PFSK-1 (cell line): ENCODE data around the gene HK1.

Experiments used
- FOXP2 ChIP-seq: optimal IDR thresholded peaks from 2 replicates; pipeline ENCODE3; 2011; ENCODE audit warnings: borderline replicate concordance, control low read depth, inconsistent platforms; ENCODE audit not compliant: insufficient read depth; ENCODE audit errors: extremely low read length, extremely low read depth
- POLR2AphosphoS5 ChIP-seq: IDR thresholded peaks from 2 replicates; pipeline ENCODE4 v1.6.1; 2012; ENCODE audit warnings: low read depth, mild to moderate bottlenecking, control low read depth, low read length, moderate library complexity
- SIN3A ChIP-seq: IDR thresholded peaks from 2 replicates; pipeline ENCODE4 v1.6.1; 2012; ENCODE audit warnings: mild to moderate bottlenecking, low read length, moderate library complexity, borderline replicate concordance; ENCODE audit not compliant: insufficient read depth
- TAF1 ChIP-seq: IDR thresholded peaks from 2 replicates; pipeline ENCODE4 v1.6.1; 2012; ENCODE audit warnings: low read length, control low read depth, borderline replicate concordance; ENCODE audit not compliant: insufficient read depth
- TF ChIP-seq, protein P1 (sequence below), 2 experiments: IDR thresholded peaks; 2 replicates each; pipeline versions ENCODE4 v1.6.1 to v1.8.0; 2011 to 2012; ENCODE audit warnings: low read depth in 2 of 2, low read length in 2 of 2, control low read depth in 1 of 2, inconsistent platforms in 1 of 2, mild to moderate bottlenecking in 1 of 2, moderate library complexity in 1 of 2; ENCODE audit not compliant: insufficient read depth in 1 of 2

GRCh38 chr10:69449841-69450240 lies 171.5 kb downstream of the HK1 start:
- no peak for TF ChIP-seq POLR2AphosphoS5
- no peak for TF ChIP-seq FOXP2
- TF ChIP-seq TAF1: no peak
- TF ChIP-seq SIN3A: no peak
- TF ChIP-seq, protein P1, sequence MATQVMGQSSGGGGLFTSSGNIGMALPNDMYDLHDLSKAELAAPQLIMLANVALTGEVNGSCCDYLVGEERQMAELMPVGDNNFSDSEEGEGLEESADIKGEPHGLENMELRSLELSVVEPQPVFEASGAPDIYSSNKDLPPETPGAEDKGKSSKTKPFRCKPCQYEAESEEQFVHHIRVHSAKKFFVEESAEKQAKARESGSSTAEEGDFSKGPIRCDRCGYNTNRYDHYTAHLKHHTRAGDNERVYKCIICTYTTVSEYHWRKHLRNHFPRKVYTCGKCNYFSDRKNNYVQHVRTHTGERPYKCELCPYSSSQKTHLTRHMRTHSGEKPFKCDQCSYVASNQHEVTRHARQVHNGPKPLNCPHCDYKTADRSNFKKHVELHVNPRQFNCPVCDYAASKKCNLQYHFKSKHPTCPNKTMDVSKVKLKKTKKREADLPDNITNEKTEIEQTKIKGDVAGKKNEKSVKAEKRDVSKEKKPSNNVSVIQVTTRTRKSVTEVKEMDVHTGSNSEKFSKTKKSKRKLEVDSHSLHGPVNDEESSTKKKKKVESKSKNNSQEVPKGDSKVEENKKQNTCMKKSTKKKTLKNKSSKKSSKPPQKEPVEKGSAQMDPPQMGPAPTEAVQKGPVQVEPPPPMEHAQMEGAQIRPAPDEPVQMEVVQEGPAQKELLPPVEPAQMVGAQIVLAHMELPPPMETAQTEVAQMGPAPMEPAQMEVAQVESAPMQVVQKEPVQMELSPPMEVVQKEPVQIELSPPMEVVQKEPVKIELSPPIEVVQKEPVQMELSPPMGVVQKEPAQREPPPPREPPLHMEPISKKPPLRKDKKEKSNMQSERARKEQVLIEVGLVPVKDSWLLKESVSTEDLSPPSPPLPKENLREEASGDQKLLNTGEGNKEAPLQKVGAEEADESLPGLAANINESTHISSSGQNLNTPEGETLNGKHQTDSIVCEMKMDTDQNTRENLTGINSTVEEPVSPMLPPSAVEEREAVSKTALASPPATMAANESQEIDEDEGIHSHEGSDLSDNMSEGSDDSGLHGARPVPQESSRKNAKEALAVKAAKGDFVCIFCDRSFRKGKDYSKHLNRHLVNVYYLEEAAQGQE (IDR thresholded peaks at IDR 0.05; ENCODE audit: insufficient read depth in 1 of 2, low read depth in 2 of 2, low read length in 2 of 2): no peak
